RKO (cell line): ENCODE results near the gene BAIAP2.
"Not testable (repeated sequence)": the region's sequence is repeated elsewhere in the genome, so short reads cannot be mapped to it uniquely, and the experiment has no call there.

Experiments
- DNase-seq: peaks from one replicate; pipeline ENCODE4 v3.0.0-alpha.2; 2016; ENCODE audit warnings: low spot score

Gene BAIAP2

DNA sequence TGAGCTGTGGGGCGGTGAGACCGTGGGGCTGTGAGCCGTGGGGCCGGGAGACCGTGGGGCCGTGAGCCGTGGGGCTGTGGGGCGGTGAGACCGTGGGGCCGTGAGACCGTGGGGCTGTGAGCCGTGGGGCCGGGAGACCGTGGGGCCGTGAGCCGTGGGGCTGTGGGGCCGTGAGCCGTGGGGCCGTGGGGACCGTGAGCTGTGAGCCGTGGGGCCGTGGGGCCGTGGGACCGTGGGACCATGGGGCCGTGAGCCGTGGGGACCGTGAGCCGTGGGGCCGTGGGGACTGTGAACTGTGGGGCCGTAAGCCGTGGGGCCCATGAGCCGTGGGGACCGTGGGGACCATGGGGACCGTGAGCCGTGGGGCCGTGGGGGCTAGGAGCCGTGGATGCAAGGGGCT is 105.7 kb downstream of the BAIAP2 start:
- no peak for DNase-seq

DNA sequence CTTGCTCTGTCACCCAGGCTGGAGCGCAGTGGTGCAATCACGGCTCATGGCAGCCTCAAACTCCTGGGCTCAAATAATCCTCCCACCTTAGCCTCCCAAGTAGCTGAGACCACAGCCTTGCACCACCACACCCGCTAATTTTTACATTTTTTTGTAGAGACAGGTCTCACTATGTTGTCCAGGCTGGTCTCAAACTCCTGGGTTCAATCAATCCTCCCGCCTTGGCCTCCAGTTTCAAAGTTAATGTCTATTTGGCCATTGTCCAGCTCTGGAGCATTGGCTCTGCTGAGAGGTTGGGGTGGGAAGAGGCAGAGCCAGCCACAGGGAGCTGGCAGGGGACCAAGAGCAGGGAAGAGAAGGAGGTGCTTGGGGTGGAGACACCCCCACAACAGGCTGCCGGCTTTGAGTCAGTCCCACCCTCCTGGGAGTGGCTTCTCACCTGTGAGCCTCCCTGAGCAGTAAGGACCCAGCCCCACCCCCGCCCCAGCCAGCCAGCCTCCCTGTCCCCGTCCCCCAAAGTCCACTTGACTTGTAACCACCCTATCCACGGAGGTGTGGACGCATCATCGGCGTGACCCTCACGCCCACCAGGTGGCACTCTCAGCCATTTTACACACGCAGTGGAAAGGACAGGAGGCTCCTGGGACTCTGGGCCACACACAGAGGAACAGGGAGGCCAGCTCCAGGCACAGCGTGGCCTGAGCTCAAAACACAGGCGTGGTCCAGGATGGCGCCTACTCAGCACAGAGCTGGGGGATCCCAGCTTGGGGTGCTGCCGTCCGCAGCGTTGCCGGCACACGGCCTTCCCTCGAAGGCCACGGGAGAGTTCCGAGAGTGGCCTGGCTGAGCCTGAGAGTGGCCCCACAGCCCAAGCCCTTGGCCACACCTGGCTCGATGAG is 107.6 kb downstream of the BAIAP2 start:
- DNase-seq = peak; percentile 72

DNA sequence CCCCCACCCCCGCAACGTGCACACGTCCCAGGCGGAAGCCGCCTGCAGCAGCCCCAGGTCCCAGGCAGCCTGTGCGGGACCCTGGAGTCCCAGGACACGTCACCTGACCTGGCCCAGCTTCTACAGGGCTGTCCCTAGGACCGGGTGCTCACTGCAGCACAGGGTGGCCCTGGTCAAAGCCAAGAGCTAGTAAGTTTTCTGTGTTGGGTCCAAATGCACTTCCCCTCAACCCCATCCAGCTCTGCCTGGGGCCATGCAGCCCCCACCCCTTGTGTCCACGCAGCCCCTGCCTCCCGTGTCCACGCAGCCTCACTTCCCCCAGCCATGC is 108.2 kb downstream of the BAIAP2 start:
- no peak for DNase-seq

DNA sequence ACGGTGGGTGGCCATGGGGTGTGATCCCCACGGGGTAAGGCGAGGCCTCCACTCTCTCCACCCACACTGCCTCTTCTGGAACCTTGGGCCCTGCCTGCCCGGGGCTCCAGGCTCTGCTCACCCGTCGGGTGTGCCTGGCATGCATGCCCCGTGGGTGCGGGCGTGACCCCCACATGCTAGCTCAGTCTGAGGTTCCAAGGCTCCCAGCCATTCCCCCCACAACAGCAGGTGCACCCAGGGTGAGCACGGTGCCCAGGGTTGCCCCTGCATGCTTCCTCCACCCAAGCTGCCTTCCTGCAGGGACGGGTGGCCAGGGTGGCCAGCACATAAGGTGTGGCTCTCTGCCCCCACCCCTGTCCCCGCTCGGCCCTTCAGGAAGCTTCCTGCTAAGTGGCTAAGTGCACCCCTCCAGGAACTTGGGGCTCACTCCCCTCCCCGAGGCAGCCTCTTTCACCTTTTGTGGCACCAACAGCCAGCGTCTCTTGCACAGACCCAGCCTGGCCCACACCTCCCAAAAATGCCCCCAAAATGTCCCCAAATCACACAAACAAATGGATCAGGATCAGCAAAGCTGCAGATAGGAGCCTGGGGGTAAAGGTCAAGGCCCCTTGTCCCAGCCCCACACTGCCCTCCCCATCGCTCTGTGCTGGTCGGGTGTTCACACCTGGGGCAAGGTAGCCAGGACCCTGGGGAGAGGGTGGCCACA is 108.9 kb downstream of the BAIAP2 start:
- DNase-seq = no peak

DNA sequence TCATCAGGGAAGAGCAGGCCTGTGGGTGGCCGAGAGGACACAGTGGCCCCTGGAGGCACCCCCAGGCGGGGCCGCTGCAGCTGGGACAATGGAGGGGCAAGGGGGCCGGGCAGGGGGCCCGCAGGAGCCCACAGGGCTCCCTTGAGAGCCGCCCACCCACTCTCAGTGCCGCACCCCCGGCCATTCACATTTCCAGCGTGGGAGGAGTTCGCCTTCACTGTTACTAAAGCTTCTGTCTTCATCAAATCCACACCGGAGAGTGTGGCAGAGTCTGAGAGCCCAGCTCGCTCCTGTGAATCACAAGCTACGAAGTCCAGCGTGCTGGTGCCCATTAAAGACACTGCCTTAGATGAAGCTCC is 109.5 kb downstream of the BAIAP2 start:
- DNase-seq = no peak

DNA sequence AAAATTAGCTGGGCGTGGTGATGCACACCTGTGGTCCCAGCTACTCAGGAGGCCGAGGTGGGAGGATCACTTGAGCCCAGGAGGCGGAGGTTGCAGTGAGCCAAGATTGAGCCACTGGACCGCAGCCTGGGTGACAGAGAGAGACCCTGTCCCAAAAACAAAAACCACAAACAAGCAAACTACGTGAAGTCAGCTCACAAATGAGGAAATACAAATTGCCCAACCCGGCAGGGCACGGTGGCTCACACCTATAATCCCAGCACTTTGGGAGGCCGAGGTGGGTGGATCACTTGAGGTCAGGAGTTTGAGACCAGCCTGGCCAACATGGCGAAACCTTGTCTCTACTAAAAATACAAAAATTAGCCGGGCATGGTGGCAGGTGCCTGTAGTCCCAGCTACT is 111.3 kb downstream of the BAIAP2 start:
- DNase-seq = not testable (repeated sequence)

DNA sequence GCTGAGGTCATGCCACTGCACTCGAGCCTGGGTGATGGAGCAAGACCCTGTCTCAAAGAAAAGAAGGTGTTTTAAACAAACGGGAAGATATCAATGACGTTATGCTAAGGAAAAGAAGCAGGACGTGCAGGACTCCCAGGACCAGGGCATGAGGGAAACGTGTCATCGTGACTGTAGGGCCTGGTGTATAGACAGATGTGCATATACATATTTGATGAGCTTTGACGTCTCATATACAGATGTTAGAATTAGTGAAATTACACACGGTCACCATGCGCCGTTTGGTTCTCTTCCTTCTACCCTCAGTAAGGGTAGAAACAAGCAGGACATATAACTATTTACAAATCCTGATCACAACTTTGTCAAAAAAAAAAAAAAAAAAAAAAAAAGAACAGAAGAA is 112.8 kb downstream of the BAIAP2 start:
- no peak for DNase-seq

DNA sequence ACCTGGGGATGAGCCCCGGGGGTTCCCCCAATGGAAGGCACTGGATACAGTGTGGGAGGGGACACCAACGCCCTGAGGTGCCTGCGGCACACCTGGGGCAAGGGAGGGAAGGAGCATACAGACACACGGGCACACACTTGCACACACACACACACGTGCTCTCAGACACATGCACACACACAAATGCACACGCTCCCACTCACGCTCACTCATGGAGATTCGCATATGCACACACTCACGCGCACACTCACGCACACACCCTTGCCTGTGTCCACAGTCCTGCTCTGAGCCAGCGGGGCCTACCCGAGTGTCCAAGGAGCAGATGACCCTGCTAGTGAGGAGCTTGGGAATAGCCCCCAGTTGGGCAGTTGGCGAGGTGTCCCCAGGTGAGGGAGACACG is 113.6 kb downstream of the BAIAP2 start:
- DNase-seq = no peak

DNA sequence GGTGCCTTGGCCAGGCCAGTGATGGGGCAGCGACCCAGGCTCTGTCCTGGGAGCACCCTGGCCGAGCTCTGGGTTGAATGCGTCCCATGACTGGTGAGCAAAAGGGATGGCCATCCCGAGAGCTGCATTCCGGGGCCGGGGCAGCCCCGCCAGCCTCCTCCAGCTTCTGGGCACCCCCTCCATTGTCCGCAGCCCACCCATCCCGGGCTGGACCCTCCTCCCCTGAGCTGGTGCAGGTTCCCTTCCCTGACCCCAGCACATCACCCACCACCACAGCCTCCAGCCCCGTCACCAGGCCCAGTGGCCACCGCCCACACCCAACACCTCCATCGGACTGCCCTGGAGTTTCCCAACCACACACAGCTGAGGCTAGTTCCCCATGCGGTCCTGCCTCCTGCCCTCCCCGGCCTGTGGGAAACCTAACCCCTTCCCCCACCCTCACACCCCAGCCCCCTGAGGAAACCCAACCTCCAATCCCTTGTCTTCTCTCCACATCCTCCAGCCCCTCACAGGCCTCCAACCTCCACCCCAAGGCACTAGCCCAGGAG is 114.1 kb downstream of the BAIAP2 start:
- no peak for DNase-seq

DNA sequence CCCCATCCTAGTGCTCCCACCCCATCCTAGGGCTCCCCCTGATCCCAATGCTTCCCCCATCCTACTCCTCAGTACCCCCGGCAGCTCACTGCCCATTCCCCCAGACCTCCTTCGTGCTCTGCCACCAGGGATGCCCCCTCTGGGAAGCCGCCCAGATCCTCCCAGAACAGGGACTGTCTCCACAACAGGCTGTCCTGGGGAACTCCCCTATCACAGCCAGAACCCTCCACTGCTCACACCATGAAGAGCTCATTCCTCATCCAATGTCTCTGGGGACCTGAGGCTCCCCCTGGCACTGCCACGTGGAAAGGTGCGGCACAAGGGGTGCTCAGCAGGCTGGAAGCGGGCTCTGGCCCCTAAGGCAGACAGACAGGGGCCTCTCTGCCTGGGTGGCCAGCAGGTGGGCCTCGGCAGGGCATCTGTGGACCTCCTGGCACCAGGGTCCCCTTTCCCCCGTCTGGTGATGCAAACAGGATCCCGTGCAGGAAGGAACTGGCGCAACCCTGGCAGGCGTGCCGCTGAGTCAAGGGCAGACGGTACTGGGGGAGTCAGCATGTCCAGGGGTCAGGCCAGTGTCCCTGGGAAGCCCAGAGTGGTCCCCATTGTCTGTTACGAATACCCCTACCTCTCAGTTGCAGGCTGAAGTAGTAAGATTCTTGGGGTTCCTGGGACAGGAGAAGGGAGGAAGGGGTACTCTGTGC is 115.6 kb downstream of the BAIAP2 start:
- no peak for DNase-seq

DNA sequence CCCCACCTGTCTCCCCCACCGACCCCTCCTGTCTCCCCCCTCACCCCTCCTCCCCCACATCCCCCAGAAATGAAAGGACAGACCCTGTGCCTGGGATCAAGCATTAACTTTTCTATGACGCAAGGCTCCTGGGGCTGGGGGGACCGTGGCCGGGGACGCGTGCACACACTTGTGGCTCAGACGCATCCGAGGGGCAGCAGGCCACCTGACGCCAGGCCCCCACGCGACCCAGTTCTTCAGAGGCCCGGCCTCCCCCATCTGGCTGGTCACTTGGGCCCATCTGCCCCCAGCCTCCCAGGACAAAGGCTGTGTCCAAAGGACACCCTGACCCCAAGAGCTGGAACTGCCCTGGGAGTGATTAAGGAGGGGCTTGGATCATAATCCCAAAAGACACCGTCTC is 116.3 kb downstream of the BAIAP2 start:
- DNase-seq = no peak

DNA sequence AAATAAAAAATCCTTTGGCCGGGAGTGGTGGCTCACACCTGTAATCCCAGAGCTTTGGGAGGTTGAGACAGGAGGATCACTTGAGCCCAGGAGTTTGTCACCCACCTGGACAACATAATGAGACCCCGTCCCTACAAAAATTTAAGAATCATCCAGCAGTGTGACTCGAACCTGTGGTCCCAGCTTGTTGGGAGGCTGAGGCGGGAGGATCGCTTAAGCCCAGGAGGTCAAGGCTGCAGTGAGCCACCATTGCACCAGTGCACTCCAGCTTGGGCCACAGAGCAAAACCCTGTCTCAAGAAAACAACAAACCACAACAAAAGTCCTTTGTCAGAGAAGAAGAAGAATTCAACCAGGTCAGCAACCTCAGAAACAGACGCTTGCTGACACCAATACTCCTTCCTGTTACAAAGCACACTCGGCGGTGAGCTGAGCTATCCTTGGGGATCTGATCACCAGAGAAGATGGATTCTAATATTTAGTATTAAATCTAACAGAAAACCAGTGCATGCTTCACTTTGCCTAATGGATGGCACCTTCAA is 117.4 kb downstream of the BAIAP2 start:
- no peak for DNase-seq

DNA sequence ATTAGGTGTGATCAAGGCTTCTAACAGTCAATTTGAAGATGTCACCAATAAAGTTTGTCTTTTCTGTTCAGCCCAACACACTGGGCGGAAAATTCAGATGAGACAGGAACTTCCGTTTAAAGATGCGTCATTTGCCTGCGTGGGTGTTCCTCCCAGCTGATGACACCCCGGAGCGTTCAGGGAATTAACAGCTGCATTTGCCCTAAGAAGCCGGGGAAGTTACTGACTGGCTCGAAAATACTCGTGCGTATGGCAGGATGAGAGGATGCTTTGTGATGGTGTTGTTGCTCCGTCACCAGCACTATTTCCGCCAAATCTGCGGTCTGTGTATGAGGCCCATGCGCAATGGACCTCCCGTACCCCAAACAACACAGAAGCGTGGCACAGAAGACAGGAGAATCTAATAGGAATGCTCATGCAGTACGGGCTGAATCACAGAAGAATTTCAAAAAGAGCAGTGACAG is 118.4 kb downstream of the BAIAP2 start:
- peak; percentile 95 for DNase-seq

DNA sequence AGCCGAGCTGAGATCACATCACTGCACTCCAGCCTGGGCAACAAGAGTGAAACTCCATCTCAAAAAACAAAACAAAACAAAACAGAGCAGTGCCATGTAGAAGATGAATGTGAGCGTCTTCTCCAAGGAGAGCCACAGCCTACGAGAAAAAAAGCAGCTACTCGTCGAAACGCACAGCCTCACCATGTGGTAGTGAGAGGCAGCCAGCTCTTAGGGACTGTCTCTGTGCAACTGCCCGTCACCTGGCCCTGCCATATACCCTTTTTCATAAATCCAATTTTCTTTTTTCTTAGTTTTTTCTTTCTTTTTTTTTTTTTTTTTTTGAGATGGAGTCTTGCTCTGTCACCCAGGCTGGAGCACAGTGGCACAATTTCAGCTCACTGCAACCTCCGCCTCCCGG is 119.1 kb downstream of the BAIAP2 start:
- not testable (repeated sequence) for DNase-seq

DNA sequence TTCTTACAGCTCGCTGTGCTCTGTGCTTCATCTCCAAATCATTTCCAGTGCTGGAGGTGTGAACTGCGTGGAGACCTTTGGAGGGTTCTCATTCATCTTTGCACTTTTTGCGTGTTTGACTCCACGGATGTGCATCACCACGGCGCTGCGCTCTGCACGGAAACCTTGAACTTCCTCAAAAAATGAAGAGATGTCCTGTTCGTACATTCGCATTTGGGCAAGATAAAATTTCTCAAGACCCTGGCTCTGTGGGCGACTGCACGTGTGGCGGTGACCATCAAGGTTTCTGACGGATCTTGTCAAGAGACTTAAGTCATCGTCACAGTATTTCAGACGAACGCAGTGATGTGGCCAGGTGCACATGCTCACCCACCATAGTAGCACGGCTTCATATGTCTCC is 120.0 kb downstream of the BAIAP2 start:
- no peak for DNase-seq

DNA sequence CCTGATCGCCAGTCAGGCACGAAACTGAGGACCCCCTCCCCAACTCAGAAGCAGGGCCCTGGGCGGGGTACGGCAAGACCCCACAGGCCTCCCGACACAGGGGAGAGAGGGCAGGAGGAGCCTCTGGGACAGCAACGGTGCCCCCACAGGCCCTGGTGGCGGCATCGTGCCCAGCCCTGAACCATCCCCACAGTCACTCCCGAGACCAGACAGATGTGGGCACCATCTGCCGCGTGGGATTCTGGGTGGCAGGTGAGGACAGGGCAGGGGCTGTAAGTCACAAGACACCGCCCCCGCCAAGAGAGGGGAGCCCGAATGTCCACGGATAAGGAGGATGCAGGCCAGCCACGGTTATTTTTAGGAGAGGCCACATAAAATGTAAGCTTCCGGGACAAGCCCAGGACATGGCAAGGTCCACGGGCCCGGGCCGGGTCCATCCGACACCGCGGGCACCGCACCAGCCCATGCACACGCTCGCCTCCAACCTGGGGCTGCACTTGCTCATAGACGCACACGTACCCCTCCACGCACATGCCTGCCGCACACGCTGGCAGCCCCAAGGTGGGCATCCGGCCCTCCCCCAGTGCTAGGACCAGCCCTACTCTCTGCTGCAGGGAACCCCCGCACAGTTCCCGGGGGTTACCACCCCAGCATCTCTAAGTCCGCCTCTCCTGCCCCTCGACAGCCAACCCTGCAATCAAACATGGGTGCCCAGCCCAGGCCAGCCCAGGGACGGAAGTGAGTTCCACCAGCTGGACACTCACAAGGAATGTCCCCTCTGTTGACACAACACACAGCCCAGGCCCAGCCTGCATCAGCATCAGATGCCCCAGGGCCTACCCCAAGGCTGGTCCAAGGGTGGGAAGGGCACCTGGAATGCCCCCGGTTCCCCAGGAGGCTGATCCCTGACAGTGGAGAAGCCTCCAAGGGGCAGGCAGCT is 122.2 kb downstream of the BAIAP2 start:
- DNase-seq = no peak

DNA sequence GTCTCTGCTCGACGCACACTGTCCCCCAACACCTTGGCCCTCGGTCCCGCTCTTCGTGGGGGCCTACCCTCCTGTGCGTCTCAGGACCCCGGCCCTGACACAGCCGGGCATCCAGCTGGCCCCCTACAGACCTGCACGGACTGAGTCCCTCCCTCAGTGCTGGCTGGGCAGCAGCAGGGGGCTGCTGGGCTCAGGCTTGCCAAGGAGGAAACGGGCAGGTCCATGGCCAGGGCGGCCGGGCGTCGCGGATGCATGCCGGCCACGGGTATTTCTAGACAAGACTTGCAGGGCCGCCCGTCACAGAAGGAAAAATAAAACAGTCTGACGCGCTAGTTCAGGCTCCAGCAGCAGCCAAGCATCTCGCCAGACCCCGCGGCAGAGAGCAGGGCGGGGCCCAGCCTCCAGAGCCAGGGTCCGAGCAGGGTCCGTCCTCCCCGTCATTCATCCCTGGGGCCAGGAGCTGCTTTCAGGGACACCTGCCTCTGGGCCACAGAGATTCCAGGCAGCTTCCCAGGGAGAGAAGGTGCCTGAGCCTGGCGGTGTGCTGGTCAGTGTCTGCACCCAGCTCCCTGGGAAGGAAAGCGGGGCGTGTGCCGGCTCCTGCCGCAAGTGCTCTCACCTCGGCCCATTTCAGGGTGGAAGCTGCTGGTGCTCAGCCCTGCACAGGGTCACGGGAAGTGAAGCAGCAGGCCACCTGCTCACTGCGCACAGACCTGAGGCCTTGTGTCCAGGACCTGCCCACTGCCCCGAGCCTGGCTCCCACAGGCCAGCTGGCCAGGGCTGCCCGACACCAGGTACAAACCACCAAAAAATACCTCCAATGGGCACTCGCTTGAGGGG is 123.1 kb downstream of the BAIAP2 start:
- no peak for DNase-seq

DNA sequence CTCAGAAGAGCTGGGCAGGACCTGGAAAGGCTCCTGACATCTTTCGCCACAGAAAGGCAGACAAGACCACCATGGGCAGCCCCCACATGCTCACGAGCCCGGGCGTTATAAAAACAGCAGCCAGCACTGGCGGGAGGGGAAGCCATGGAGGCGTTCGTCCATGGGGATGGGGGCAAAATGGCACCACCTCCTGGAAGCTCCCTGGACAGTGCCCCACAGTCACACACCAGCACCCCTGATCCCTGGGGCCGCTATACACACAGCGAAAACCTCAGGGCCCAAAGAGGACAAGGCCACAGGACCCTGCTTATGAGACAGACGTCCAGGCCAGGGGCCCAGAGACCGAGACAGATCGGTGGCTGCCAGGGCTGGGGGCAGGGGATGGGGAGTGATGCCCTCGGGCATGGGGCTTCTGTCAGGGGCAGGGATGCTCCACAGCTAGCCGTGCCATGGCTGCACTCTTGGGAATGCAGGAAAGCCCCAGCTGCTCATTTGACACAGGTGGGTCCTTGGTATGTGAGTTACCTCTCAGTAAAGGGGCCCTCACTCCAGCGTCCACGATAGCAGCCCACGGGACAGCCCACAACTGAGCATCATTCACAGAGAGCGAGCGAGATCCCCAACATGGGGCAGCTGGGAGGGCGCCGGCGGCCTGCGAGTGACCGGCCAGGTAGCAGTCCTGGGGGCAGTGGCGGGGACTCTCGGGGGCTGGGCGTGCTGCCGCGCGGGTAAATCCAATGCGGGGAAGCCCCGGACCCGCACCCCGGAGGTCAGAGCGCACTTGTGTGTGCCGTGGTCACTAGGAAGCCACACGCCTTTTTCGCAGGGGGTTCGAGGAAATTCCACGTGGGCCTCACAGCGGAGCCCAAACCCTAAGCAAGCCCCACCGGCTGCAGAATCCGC is 124.0 kb downstream of the BAIAP2 start:
- DNase-seq = no peak

DNA sequence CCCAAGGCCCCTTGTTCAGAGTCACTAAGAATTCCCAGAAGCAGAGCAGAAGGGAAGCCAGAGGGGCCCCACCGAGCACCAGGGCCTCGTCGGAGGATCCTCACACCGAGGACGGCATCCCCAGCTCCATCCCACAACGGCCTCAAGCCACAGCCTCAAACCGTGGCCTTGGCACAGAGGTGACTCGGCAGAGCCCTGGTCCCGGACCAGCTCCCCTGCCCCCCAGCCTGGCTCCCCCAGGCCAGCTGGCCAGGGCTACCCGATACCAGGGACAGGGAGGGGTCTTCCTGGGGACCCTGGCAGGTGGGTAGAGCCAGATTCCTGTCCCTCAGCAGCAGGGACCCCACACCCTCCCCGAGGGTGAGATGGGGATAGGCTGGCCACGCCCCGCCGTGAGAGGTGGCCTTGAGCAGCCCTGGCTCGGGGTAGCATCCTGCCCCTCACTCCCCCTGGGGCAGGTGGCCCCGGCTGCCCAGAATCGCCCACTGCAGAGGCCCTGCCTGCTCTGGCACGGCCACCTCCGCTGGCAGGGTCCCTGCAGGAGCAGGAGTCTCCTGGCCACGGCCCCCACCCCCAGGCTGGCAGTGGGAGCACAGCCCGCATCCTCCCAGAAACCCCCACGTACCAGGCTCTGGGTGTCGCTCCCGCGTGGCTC is 124.8 kb downstream of the BAIAP2 start:
- no peak for DNase-seq
